ENCODE data around the gene DGUOK. TPM values are rescaled to one million over a fixed set of nuclear protein-coding genes. Genes with fewer than 3 reads are reported as not detected.

The DGUOK gene
- total and polyA plus RNA-seq, 10 of the 15 experiments (the other 5 are each of a cell fraction or from before 2014, with no cell fraction given) = 64.4 to 234 (median 91.4) TPM

- Histone ChIP-seq H3K36me3 (ENCODE audit: control insufficient read depth in 2 of 2, insufficient read depth in 2 of 2, low read length in 1 of 2) (peaks cover 31 to 35% of the 10 kb centered on the region in 2 experiments; a peak in 3 of 4 replicates), H3K4me3 (no peak overlapping the region), H3K4me2 (ENCODE audit: control insufficient read depth, insufficient read depth) (no peak overlapping the region), H3K9ac (ENCODE audit: control insufficient read depth, insufficient read depth, low read length) (no peak overlapping the region; the same call in 1 of the 2 replicates), H3K9me3 (replicated peaks; ENCODE audit: control insufficient read depth, insufficient read depth, low read length) (no peaks in the 10 kb centered on the region), H3K4me1 (ENCODE audit: control insufficient read depth, insufficient read depth, low read length) (peaks cover 7% of the 10 kb centered on the region), H3K79me2 (ENCODE audit: control insufficient read depth, insufficient read depth, low read length) (peaks cover 96% of the 10 kb centered on the region), H2AFZ (ENCODE audit: control insufficient read depth, low read depth, low read length) (no peak overlapping the region), H3K27me3 (replicated peaks in 1 of 2; ENCODE audit: control insufficient read depth in 2 of 2, insufficient read depth in 2 of 2, low read length in 1 of 2) (no peaks in the 10 kb centered on the region), H3K27ac (ENCODE audit: control insufficient read depth, insufficient read depth) (no peak overlapping the region), H4K20me1 (ENCODE audit: control insufficient read depth, insufficient read depth) (peaks cover 12% of the 10 kb centered on the region; the same call in 1 of the 2 replicates)
- CTCF ChIA-PET = interaction anchor here (0.9 kb wide), 1 partner anchor 10 kb away, joined by 4 read pairs; no protein-coding TSS in a partner anchor
- SMC1A ChIA-PET (ENCODE audit: uncharacterized antibody, unreplicated experiment) = interaction anchor here (1.3 to 5.0 kb wide), 4 partner anchors 12 to 141 kb away, joined by 3 to 25 read pairs (median 5); no protein-coding TSS in a partner anchor
- FAIRE-seq = no peak
- POLR2A ChIA-PET = interaction anchor here (0.6 to 3.4 kb wide), 4 partner anchors 13 to 167 kb away, joined by 3 to 16 read pairs (median 4); no protein-coding TSS in a partner anchor
- intact Hi-C loops (cut with micrococcal nuclease; ENCODE audit: unreplicated experiment) (no loop called here), in situ Hi-C loops (cut with MboI) (no loop called here)
- RAD21 ChIA-PET (ENCODE audit: unreplicated experiment) = interaction anchor here (1.1 to 1.3 kb wide), 2 partner anchors 10 to 85 kb away, joined by 3 read pairs; no protein-coding TSS in a partner anchor
- 78% methylated on average over 7 of the region's 7 CpGs for WGBS (ENCODE audit: insufficient coverage, insufficient replicate concordance, low lambda C conversion rate, missing lambda C conversion rate)
- no TSS peak for BruUV-seq (replicated peaks)
- no peak for DNase-seq (ENCODE audit: low read depth, low spot score)
- ATAC-seq = no peak
- no peak for TF ChIP-seq YBX1 (IDR thresholded peaks at IDR 0.05)
- TF ChIP-seq REST (IDR thresholded peaks at IDR 0.05; ENCODE audit: low read depth, low read length) = no peak
- TF ChIP-seq CREB1 (IDR thresholded peaks at IDR 0.05; ENCODE audit: low read depth) = no peak
- TF ChIP-seq MEF2A (IDR thresholded peaks at IDR 0.05; ENCODE audit: insufficient read depth, low read depth, low read length) = no peak
- no peak for TF ChIP-seq MYB (IDR thresholded peaks at IDR 0.05; ENCODE audit: borderline replicate concordance, low read depth, low read length)
- TF ChIP-seq NFYA (IDR thresholded peaks at IDR 0.05; ENCODE audit: borderline replicate concordance, low read depth, low read length) = no peak
- TF ChIP-seq ZNF207 (IDR thresholded peaks at IDR 0.05; ENCODE audit: borderline replicate concordance) = no peak
- no peak for TF ChIP-seq SMARCA5 (IDR thresholded peaks at IDR 0.05)
- TF ChIP-seq FOXK2 (IDR thresholded peaks at IDR 0.05) = no peak
- TF ChIP-seq CUX1 (IDR thresholded peaks at IDR 0.05; ENCODE audit: insufficient replicate concordance, low read depth, low read length) = no peak
- TF ChIP-seq NR2C2 (IDR thresholded peaks at IDR 0.05; ENCODE audit: borderline replicate concordance, control insufficient read depth, insufficient read length, low read depth) = no peak
- TF ChIP-seq E2F8 (IDR thresholded peaks at IDR 0.05; ENCODE audit: low read depth, partially characterized antibody) = no peak
- TF ChIP-seq POLR2AphosphoS5 (IDR thresholded peaks at IDR 0.05; ENCODE audit: low read length) = no peak
Measured at GRCh38 chr2:74006459-74006858, 79.8 kb downstream of the DGUOK start.

Data from GM12878 (cell line).